Ureter (tissue), 1 donor: ENCODE data around the gene GALNT6. TPM values are rescaled to one million over a fixed set of nuclear protein-coding genes. Genes with fewer than 3 reads are reported as not detected.
A peak's percentile ranks its signal among the peaks of the same experiment; 100 is the strongest.
"Not testable (repeated sequence)": the region's sequence is repeated elsewhere in the genome, so short reads cannot be mapped to it uniquely, and the experiment has no call there.

ENCODE experiments used
- DNase-seq: peaks from one replicate; pipeline ENCODE4 v3.0.0-alpha.2; 2020; ENCODE audit warnings: low spot score
- total RNA-seq: library from RNA; stranded (reverse); gene quantifications from one replicate; pipeline ENCODE4 v1.2.4, GENCODE V29; 2023
- donor health status: DM: yes; HTN: yes; CAD: no.

The GALNT6 gene
- total RNA-seq, 1 donor from 2014 or later: 9.9 TPM

- no peak for DNase-seq
Observed at GRCh38 chr12:51358496-51358895, 32.7 kb downstream of the GALNT6 start.

GRCh38 chr12:51357374-51358047, 33.7 kb downstream of the GALNT6 start:
- DNase-seq: no peak

GRCh38 chr12:51351913-51352532, 39.2 kb downstream of the GALNT6 start:
- DNase-seq: no peak

GRCh38 chr12:51349026-51349425, 42.2 kb downstream of the GALNT6 start:
- no peak for DNase-seq

GRCh38 chr12:51348116-51348515, 43.1 kb downstream of the GALNT6 start:
- no peak for DNase-seq

- DNase-seq: no peak
Observed at GRCh38 chr12:51346581-51346980, 44.6 kb downstream of the GALNT6 start, which contains the start of gene CELA1. Gene CELA1 (minus strand): TSS chr12:51346679. CDS start chr12:51346638, 41 bp downstream.

GRCh38 chr12:51345681-51346080, 45.5 kb downstream of the GALNT6 start:
- DNase-seq: no peak

GRCh38 chr12:51343201-51343600, 48.0 kb downstream of the GALNT6 start:
- no peak for DNase-seq

GRCh38 chr12:51342416-51342815, 48.8 kb downstream of the GALNT6 start:
- no peak for DNase-seq

GRCh38 chr12:51341251-51342007, 49.8 kb downstream of the GALNT6 start:
- peak; percentile 74 for DNase-seq

GRCh38 chr12:51339750-51340149, 51.5 kb downstream of the GALNT6 start:
- DNase-seq: no peak

- not testable (repeated sequence) for DNase-seq
Observed at GRCh38 chr12:51337336-51337735, 53.9 kb downstream of the GALNT6 start.

GRCh38 chr12:51335931-51336330, 55.3 kb downstream of the GALNT6 start:
- no peak for DNase-seq

- no peak for DNase-seq
Observed at GRCh38 chr12:51334764-51335163, 56.4 kb downstream of the GALNT6 start.

- no peak for DNase-seq
Observed at GRCh38 chr12:51333536-51333935, 57.7 kb downstream of the GALNT6 start.

GRCh38 chr12:51330186-51330585, 61.0 kb downstream of the GALNT6 start:
- no peak for DNase-seq

GRCh38 chr12:51329742-51330141, 61.5 kb downstream of the GALNT6 start:
- DNase-seq: no peak

GRCh38 chr12:51328587-51328986, 62.6 kb downstream of the GALNT6 start:
- no peak for DNase-seq

- no peak for DNase-seq
Observed at GRCh38 chr12:51326698-51327439, 64.3 kb downstream of the GALNT6 start.

- no peak for DNase-seq
Observed at GRCh38 chr12:51324953-51325352, 66.3 kb downstream of the GALNT6 start.

- DNase-seq: peak; percentile 49
Observed at GRCh38 chr12:51323966-51324895, 67.0 kb downstream of the GALNT6 start, which contains the start of gene BIN2. Gene BIN2 (minus strand): TSS chr12:51324174. CDS start chr12:51324102, 72 bp downstream.
